Retinal pigment epithelial cell (primary cell): ENCODE data around the gene DUSP28.
"Not testable (repeated sequence)": the region's sequence is repeated elsewhere in the genome, so short reads cannot be mapped to it uniquely, and the experiment has no call there.

Experiments used
- DNase-seq: peaks from one replicate; pipeline ENCODE4 v3.0.0-alpha.2; 2010; ENCODE audit warnings: low read depth
- H3K4me3 ChIP-seq: 2 replicates; pipeline ENCODE4 v1.5.1; 2011; ENCODE audit warnings: mild to moderate bottlenecking, low read length, control low read depth, moderate library complexity
- TF ChIP-seq, protein P1 (sequence below): conservative IDR thresholded peaks from 2 replicates; pipeline ENCODE4 v1.5.1; 2011; ENCODE audit warnings: low read depth, low read length, control low read depth, inconsistent platforms

The DUSP28 gene

DNA sequence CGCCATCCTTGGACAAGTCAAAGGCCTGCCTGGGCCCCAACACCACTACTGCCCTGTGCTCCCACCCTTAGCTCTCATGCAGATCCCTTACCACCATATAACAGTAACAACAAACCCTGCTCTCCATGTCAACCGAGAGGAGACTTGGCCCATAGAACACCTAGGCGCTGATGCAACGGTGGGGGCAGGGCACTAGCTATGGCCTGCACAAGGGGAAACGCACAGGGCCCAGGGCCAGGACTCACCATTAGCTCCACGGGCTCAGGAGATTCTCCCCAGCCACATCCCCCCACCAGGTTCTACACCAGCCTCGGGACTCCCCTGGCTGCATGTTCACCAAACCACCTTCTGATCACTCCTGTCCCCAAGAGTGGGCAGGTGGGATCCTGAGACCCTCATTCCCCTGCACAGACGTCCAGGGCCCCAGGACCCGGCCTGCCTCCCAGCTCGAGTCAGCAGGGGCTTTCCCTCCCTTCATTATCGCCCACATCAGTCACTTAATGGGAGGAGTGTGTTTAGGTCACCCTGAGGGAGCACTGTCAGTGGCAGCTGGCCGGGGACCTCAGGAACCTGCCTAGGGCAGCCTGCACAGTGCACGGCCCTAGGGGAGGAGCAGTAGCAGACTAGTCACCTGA, 31.6 kb upstream of the DUSP28 start:
- no peak for DNase-seq

DNA sequence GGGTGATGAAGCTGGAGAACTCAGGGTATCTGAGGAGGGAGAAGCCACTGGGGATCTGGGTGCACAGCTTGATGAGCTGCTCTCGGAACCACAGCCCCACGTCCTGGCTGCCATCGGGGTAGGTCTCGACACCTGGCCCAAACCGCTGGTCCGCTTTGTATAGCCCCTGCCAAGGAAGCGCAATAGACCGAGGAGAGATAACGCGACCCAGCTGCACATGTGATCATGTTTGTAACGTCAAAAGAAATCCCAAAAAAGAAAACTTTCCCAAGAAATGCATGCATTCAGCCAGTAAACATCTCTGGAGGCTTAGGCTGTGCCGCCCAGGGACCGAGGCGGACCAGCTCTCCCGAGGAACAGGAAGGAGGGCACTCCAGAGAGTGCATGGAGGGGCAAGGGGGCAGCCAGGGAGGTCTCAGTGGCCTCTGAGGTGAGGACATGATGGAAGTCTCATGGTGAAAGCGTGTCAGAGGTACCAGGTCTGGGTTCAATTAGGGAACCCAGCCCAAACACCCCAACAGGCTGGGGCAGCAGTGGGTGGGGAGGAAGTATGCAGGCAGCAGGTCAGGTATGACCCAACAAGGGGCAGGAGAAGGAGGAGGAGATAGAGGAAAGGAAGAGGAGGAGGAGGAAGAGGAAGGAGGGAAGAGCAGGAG, 30.7 kb upstream of the DUSP28 start:
- TF ChIP-seq, protein P1, sequence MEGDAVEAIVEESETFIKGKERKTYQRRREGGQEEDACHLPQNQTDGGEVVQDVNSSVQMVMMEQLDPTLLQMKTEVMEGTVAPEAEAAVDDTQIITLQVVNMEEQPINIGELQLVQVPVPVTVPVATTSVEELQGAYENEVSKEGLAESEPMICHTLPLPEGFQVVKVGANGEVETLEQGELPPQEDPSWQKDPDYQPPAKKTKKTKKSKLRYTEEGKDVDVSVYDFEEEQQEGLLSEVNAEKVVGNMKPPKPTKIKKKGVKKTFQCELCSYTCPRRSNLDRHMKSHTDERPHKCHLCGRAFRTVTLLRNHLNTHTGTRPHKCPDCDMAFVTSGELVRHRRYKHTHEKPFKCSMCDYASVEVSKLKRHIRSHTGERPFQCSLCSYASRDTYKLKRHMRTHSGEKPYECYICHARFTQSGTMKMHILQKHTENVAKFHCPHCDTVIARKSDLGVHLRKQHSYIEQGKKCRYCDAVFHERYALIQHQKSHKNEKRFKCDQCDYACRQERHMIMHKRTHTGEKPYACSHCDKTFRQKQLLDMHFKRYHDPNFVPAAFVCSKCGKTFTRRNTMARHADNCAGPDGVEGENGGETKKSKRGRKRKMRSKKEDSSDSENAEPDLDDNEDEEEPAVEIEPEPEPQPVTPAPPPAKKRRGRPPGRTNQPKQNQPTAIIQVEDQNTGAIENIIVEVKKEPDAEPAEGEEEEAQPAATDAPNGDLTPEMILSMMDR, result no peak
- H3K4me3 ChIP-seq, result no peak overlapping the region
- no peak for DNase-seq

More for the DNA sequence above, 31.6 kb upstream of the DUSP28 start:
- H3K4me3 ChIP-seq, result no peak overlapping the region
- TF ChIP-seq, protein P1, result no peak

DNA sequence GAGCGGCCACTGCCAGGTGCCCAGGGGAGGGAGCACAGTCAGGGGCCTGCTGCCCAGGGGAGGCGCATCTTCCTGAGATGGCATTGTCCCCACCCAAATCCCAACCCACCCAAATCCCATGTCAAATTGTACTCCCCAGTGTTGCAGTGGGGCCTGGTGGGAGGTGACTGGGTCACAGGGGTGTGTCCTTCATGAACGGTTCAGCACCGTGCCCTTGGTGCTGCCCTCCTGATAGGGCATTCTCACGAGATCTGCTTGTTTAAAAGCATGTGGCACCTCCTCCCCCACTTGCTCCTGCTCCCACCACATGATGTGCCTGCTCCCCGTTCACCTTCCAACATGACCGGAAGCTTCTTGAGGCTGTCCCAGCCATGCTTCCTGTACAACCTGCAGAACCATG, 30.0 kb upstream of the DUSP28 start:
- DNase-seq, result no peak
- TF ChIP-seq, protein P1, result no peak
- H3K4me3 ChIP-seq, result no peak overlapping the region

DNA sequence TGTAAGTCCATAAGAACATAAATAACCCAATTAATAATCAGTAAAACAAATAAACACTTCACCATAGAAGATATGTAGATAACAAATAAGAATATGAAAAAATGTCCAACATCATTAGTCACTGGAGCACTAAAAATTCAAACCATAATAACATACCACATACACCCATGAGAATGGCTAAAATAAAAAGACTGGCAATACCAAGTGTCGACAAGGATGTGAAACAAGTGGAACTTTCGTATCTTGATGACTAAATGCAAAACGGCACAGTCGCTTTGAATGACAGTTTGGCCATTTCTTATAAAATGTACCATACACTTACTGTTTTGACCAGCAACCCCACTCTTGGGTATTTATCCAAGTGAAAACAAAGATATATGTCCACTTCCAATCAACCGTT, 29.1 kb upstream of the DUSP28 start:
- no peak overlapping the region for H3K4me3 ChIP-seq
- DNase-seq, result no peak
- TF ChIP-seq, protein P1, result no peak

DNA sequence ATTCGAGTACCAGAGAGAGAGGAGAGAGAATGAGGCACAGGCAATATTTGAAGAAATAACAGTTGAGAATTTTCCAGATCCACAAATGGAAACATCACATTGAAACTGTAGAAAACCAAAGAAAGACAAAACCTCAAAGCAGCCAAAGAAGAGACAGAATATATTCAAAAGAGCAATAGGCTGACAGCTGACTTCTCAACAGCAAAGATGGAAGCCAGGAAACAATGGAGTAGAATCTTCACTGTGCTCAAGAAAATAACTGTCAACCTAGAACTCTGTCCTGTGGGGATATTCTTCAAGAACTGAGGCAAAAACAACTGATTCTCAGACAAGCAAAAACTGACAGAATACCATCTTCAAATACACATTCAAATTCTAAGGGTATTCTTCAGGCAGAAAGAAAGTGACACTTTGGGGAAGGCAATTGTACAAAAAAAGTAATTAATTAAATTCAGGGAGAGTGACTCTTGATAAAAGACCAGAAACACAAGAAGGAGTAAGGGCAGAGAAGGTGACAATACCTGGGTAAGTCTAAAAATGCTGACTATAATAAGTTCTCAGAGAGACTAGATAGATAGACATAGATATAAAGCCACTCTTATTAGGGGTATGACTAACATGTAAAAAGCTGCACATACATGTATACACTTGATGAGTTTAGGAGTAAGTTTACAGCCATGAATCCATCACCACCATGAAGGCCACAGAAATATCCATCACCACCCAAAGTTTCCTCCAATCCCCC, 28.0 kb upstream of the DUSP28 start:
- TF ChIP-seq, protein P1, result no peak
- no peak for DNase-seq
- H3K4me3 ChIP-seq, result no peak overlapping the region

DNA sequence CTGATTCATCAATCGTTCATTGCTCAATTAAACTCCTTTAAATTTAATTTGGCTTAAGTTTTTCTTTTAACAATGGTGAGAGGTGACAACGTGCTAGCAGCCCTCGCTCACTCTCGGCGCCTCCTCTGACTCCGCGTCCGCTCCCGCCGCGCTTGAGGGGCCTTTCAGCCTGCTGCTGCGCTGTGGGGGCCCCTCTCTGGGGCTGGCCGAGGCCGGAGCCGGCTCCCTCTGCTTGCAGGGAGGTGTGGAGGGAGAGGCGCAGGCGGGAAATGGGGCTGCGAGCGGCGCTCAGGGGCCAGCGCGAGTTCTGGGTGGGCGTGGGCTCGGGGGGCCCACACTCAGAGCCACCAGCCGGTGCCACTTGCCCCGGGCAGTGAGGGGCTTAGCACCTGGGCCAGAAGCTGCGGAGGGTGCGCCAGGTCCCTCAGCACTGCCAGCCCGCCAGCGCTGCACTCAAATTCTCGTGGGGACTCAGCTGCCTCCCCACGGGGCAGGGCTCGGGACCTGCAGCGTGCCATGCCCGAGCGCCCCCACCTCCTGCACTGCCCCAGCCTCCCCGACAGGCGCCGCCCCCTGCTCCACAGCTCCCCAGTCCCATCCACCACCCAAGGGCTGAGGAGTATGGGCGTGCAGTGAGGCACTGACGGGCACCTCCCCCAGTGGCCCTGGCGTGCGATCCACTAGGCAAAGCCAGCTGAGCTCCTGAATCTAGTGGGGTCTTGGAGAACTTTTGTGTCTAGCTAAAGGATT, 22.0 kb upstream of the DUSP28 start:
- TF ChIP-seq, protein P1, result no peak
- H3K4me3 ChIP-seq, result no peak overlapping the region
- no peak for DNase-seq

DNA sequence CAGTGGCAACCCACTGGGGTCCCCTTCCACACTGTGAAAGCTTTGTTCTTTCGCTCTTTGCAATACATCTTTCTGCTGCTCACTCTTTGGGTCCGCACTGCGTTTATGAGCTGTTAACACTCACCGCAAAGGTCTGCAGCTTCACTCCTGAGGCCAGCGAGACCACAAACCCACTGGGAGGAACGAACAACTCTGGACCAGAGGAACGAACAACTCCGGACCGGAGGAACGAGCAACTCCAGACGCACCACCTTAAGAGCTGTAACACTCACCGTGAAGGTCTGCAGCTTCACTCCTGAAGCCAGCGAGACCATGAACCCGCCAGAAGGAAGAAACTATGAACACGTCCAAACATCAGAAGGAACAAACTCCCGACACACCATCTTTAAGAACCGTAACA, 21.1 kb upstream of the DUSP28 start:
- not testable (repeated sequence) for DNase-seq, H3K4me3 ChIP-seq
